Measurements from ENCODE around the gene MEIOSIN.

DNA sequence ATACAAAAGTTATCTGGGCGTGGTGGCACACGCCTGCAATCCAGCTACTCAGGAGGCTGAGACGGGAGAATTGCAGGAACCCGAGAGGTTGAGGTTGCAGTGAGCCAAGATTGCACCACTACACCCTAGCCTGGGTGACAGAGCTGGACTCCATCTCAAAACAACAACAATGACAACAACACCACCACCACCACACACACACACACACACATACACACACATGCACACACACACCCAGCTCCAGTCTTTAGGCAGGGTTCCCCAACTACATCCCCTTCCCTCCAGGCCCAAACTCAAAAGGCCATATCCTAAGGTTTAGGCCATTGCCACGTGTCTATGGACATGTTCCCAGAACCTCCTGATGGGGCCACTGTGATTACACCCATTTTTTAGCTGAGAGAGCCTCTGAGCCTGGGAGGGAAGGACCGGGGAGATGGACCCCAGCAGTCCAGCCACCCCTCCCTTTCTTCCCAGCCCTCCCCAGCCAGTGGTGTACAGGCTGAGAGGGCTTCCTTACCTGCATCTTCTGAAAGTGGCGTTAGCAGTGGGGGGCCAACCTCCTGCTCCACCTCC, 68.5 kb downstream of the MEIOSIN start:
- TF ChIP-seq, protein P1, sequence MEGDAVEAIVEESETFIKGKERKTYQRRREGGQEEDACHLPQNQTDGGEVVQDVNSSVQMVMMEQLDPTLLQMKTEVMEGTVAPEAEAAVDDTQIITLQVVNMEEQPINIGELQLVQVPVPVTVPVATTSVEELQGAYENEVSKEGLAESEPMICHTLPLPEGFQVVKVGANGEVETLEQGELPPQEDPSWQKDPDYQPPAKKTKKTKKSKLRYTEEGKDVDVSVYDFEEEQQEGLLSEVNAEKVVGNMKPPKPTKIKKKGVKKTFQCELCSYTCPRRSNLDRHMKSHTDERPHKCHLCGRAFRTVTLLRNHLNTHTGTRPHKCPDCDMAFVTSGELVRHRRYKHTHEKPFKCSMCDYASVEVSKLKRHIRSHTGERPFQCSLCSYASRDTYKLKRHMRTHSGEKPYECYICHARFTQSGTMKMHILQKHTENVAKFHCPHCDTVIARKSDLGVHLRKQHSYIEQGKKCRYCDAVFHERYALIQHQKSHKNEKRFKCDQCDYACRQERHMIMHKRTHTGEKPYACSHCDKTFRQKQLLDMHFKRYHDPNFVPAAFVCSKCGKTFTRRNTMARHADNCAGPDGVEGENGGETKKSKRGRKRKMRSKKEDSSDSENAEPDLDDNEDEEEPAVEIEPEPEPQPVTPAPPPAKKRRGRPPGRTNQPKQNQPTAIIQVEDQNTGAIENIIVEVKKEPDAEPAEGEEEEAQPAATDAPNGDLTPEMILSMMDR (IDR thresholded peaks at IDR 0.05), result no peak
- TF ChIP-seq POLR2A (IDR thresholded peaks at IDR 0.05), result no peak

Measured in uterus (tissue), 2 donors.